ENCODE results near the gene SDK1. TPM values are rescaled to one million over a fixed set of nuclear protein-coding genes. Genes with fewer than 3 reads are reported as not detected.

SDK1 gene
- total RNA-seq, 1 donor, result 0.27 TPM

DNA sequence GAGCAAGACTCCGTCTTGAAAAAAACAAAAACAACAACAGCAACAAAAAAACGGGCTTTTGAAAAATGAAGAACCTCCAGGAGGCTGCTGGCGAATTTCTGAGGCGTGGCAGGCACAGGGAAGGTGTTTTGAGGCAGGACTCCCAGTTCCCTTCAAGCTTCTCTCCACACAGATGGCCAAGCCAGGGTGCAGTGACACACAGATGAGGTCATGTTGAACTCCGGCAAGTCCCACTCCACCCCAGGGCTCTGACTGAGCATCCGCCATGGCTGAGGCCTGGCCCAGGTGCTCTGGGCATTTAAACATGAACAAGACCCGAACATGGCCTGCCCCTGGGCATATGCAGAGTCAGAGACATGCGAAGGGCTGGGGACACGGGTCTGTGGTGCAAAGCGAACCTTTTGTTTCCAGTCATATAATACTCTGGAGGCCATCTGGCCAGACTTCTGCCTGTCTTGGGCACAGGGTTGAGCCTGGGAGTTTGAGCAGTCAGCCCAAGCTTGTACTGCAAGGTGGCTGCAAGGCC lies 866.4 kb downstream of the SDK1 start:
- no peak for DNase-seq (ENCODE audit: low read depth)
- TF ChIP-seq, protein P1, sequence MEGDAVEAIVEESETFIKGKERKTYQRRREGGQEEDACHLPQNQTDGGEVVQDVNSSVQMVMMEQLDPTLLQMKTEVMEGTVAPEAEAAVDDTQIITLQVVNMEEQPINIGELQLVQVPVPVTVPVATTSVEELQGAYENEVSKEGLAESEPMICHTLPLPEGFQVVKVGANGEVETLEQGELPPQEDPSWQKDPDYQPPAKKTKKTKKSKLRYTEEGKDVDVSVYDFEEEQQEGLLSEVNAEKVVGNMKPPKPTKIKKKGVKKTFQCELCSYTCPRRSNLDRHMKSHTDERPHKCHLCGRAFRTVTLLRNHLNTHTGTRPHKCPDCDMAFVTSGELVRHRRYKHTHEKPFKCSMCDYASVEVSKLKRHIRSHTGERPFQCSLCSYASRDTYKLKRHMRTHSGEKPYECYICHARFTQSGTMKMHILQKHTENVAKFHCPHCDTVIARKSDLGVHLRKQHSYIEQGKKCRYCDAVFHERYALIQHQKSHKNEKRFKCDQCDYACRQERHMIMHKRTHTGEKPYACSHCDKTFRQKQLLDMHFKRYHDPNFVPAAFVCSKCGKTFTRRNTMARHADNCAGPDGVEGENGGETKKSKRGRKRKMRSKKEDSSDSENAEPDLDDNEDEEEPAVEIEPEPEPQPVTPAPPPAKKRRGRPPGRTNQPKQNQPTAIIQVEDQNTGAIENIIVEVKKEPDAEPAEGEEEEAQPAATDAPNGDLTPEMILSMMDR (IDR thresholded peaks at IDR 0.05; ENCODE audit: insufficient read depth, low read length), result no peak
- H3K4me3 ChIP-seq (ENCODE audit: low read depth, low read length), result no peak overlapping the region

DNA sequence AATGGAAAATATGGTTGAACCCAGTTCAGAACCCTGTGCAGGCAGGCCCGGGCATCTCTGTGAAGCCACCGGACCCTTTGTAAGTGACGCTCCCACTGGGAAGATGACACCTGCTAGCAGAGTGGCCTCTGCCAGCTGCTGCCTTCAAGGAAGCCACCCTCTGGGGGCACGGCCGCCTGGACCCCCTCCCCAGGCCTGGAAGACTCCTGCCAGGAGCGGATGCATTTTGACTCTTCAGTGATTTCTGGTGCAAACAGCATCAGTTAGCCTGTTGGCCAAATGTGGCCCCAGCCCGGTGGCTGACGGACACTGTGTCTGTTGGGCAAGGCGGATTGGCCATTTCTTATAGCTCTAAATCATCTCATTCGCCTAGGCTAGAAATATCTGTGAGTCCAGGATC lies 867.0 kb downstream of the SDK1 start:
- no peak for DNase-seq (ENCODE audit: low read depth)
- TF ChIP-seq, protein P1 (IDR thresholded peaks at IDR 0.05; ENCODE audit: insufficient read depth, low read length), result no peak
- H3K4me3 ChIP-seq (ENCODE audit: low read depth, low read length), result no peak overlapping the region

DNA sequence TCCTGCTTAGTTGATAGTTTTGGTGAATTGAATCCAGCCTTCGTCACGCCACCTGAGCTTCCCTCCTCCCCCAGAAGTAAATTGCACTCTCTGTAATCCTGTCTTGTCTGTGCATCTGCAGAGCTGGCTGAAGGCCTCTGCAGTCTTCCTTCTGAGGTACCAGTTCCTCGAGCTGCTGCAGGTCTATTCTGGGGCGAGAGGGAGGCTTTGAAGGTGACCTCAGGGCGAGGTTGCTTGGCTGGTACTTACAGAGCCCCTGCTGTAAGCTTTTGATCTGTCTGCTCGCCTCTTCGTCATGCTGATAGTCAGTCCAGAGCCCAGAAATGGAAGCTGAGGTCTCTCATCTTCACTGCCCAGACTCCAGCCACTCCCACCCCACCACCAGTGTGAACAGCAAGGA lies 867.5 kb downstream of the SDK1 start:
- DNase-seq (ENCODE audit: low read depth), result no peak
- no peak overlapping the region for H3K4me3 ChIP-seq (ENCODE audit: low read depth, low read length)
- TF ChIP-seq, protein P1 (IDR thresholded peaks at IDR 0.05; ENCODE audit: insufficient read depth, low read length), result no peak

DNA sequence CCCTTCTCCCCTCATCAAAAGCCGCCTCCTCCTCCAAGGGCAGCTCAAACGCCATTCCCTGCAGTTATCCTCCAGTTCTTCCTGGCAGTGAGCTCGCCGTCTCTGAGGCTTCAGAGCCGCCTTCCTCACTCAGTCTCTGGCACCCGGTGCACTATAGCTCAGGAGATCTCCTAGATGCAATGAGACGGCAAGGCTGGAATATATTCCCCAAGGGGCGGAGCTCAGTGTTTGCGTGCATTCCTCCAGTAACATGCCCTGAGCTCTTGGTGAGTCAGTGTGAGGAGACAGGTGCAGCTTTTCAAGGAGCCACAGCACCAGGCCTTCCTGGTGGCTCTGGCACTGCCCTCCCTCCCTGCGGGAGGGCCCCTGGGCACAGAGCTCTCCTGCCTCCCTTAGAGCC lies 868.4 kb downstream of the SDK1 start:
- no peak overlapping the region for H3K4me3 ChIP-seq (ENCODE audit: low read depth, low read length)
- TF ChIP-seq, protein P1 (IDR thresholded peaks at IDR 0.05; ENCODE audit: insufficient read depth, low read length), result no peak
- DNase-seq (ENCODE audit: low read depth), result no peak

DNA sequence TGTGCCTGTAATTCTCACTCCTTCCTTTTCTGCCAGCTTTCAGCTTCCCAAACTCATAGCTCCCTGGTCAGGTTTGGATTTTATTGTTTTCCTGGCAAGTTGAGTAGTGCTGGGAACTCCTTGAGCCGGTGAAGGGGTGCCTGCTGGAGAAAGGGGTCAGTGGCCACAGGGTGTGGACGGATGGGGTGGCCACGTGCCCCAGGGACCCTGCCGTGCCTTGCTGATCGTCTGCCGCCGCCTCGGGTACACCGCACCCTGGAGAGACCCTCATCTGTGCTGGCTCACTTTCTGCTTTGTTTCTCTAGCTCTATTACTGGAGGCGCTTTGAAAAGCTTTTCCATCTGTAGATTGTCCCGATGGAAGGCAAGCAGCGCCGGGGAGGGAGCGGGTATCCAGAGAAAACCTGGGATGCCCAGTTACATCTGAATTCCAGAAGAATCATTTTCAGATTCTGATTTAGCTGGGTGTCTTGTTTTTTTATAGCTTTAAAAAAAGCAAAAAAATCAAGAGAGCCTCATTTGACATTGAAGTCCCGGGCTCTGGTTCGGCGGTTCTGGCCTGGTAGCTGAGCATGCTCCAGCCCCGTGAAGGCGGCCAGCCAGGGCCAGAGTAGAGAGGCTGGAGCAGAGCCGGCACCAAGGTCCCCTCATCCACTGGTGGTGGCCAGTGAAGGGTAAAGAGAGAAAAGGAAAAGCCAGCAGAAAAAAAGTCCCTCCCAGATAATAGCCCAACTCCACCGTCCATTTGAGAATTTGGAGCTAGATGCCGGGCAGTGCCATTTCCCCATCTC lies 870.1 kb downstream of the SDK1 start:
- TF ChIP-seq, protein P1 (IDR thresholded peaks at IDR 0.05; ENCODE audit: insufficient read depth, low read length), result no peak

DNA sequence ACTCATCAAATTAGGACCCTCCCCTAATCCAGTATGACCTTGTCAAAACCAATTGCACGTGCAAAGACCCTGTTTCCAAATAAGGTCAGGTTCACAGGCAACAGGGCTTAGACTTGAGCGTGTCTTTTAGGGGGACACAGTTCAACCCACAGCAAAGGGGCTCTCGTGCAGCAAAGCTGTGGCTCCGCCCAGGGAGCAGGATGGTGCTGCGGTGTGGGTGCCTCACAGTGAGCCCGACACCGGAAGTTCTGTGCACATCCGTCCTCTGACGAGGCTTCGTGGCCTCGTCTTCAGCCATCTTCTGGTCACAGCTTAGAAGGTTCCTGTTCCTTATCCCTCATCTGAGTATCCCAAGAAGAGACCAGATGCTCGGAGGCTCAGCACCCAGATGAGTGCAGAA lies 871.8 kb downstream of the SDK1 start:
- TF ChIP-seq, protein P1 (IDR thresholded peaks at IDR 0.05; ENCODE audit: insufficient read depth, low read length), result no peak
- DNase-seq (ENCODE audit: low read depth), result no peak
- no peak overlapping the region for H3K4me3 ChIP-seq (ENCODE audit: low read depth, low read length)

More for the DNA sequence above, 870.1 kb downstream of the SDK1 start:
- no peak overlapping the region for H3K4me3 ChIP-seq (ENCODE audit: low read depth, low read length)
- DNase-seq (ENCODE audit: low read depth), result no peak

Measured in fibroblast of the aortic adventitia (primary cell).